ENCODE results near the gene ESRRG. TPM values are rescaled to one million over a fixed set of nuclear protein-coding genes. Genes with fewer than 3 reads are reported as not detected.

ESRRG gene
- total RNA-seq, 1 experiment from 2014 or later, result 0.44 TPM

GRCh38 chr1:216666441-216666840, 56.8 kb downstream of the ESRRG start:
- H3K56ac ChIP-seq (ENCODE audit: insufficient read length, low read depth, low read length), result no peak overlapping the region
- no peaks in the 10 kb centered on the region for H3K27me3 Mint-ChIP-seq (ENCODE audit: low read depth)

More at GRCh38 chr1:216666441-216666840, 56.8 kb downstream of the ESRRG start:
- no peaks in the 10 kb centered on the region for H3K27me3 ChIP-seq (ENCODE audit: insufficient read depth, low read length)
- H4K8ac ChIP-seq (replicated peaks; ENCODE audit: insufficient read length, low read depth, low read length), result no peak overlapping the region
- no peak overlapping the region for H4K5ac ChIP-seq (ENCODE audit: insufficient read length, low read depth, low read length)
- no peak overlapping the region for H4K91ac ChIP-seq (ENCODE audit: insufficient read length, low read depth, low read length)
- H3K4ac ChIP-seq (ENCODE audit: low read depth, low read length), result no peak overlapping the region
- no peak overlapping the region for H3K14ac ChIP-seq (ENCODE audit: insufficient read depth, low read length)
- no peaks in the 10 kb centered on the region for H3K36me3 Mint-ChIP-seq (ENCODE audit: insufficient read depth in 1 of 3, low read depth in 3 of 3)
- H3T11ph ChIP-seq (ENCODE audit: low read length), result no peak overlapping the region
- no peak overlapping the region for H3K4me2 ChIP-seq (ENCODE audit: insufficient read depth, insufficient read length, low read length)
- H2BK15ac ChIP-seq (ENCODE audit: low read depth, low read length), result no peak overlapping the region
- H2BK12ac ChIP-seq (ENCODE audit: insufficient read length, low read depth, low read length), result no peak overlapping the region
- DNase-seq, result no peak
- H3K9me3 Mint-ChIP-seq, result no peaks in the 10 kb centered on the region
- H3K79me1 ChIP-seq (ENCODE audit: insufficient read depth, low read depth, low read length, poor library complexity, severe bottlenecking), result no peaks in the 10 kb centered on the region
- H3K4me1 Mint-ChIP-seq, result peaks cover 4 to 5% of the 10 kb centered on the region in 2 experiments; a peak in 2 of 4 replicates
- no CpG with 5 or more reads among the region's 2 CpGs for WGBS (ENCODE audit: extremely low coverage, insufficient read length, low lambda C conversion rate)
- no peak overlapping the region for H3K23ac ChIP-seq (ENCODE audit: insufficient read length, low read depth, low read length)
- H2BK120ac ChIP-seq (ENCODE audit: low read depth, low read length, poor library complexity, severe bottlenecking), result no peak overlapping the region
- H4K20me1 ChIP-seq (ENCODE audit: control insufficient read depth, insufficient read depth, insufficient read length), result no peaks in the 10 kb centered on the region
- H3K18ac ChIP-seq (ENCODE audit: insufficient read length, low read depth, low read length), result no peak overlapping the region
- H3K4me3 Mint-ChIP-seq, result no peak overlapping the region
- H3K9ac ChIP-seq (ENCODE audit: extremely low read depth, insufficient read length, low read length), result no peak overlapping the region
- H3K23me2 ChIP-seq (ENCODE audit: insufficient read length, low read depth, low read length, poor library complexity, severe bottlenecking), result no peaks in the 10 kb centered on the region
- no peak overlapping the region for H3K27ac Mint-ChIP-seq
- no peak overlapping the region for H2AK5ac ChIP-seq (ENCODE audit: insufficient read length, low read length)
- no peak overlapping the region for H2BK20ac ChIP-seq (ENCODE audit: low read depth, low read length, poor library complexity, severe bottlenecking)
- H2AFZ ChIP-seq (ENCODE audit: low read length), result no peak overlapping the region
- no peak overlapping the region for H2BK5ac ChIP-seq (ENCODE audit: insufficient read length, low read length)
- no peaks in the 10 kb centered on the region for H3K9me3 ChIP-seq (ENCODE audit: control insufficient read depth, low read depth, low read length)
- no peak overlapping the region for H3K27ac ChIP-seq (ENCODE audit: insufficient read length, low read depth, low read length)
- no peaks in the 10 kb centered on the region for H3K79me2 ChIP-seq (ENCODE audit: insufficient read depth, low read length)
- no peaks in the 10 kb centered on the region for H3K4me1 ChIP-seq (ENCODE audit: insufficient read depth, low read length)
- TF ChIP-seq CTCF (conservative IDR thresholded peaks at IDR 0.05), result no peak

Data from H9 (cell line).